ENCODE measurements around the gene STRN3. TPM values are rescaled to one million over a fixed set of nuclear protein-coding genes. Genes with fewer than 3 reads are reported as not detected.

STRN3 gene
- total RNA-seq, 3 donors from 2014 or later: 46.0 to 61.9 (median 46.3) TPM

DNA sequence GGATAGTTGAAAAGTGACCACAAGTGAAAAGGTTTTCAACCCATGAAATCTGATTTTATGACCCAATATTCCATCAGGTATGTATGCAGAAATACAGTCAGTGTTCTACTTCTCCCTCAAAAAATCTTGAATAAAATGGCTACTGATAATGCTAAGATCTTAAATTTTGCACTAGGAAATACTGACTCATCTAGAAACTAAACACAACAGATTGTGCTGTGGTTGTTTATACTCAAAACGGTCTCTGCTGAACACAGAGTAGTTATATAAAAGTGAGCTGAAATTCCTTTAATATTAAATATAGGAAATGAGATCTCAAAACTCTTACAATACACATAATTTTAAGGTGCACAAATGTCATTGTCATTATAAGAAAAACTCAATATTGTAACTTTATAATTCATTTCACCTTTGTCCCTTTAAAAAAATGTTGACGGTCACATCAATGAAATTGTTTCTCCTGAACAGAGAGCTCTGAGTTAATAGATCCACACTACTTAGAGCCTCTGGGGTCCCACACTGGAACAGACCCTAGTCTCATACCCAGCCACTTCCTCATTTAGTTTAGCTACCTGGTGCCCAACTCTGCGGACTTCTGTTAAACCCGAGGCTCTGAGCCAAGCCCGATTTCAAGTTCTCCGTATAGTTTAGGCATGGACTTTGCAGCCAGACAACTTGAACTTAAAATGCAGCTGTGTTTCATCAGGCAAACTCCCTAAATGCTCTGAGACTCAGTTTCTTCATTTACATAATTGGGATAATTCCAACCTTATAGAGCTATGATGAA lies 142.5 kb downstream of the STRN3 start:
- intact Hi-C loops (cut with DNase I, micrococcal nuclease): no loop called here
- no peaks in the 10 kb centered on the region for H3K36me3 ChIP-seq (ENCODE audit: low read depth)
- H3K9me3 ChIP-seq: no peaks in the 10 kb centered on the region
- TF ChIP-seq, protein P1, sequence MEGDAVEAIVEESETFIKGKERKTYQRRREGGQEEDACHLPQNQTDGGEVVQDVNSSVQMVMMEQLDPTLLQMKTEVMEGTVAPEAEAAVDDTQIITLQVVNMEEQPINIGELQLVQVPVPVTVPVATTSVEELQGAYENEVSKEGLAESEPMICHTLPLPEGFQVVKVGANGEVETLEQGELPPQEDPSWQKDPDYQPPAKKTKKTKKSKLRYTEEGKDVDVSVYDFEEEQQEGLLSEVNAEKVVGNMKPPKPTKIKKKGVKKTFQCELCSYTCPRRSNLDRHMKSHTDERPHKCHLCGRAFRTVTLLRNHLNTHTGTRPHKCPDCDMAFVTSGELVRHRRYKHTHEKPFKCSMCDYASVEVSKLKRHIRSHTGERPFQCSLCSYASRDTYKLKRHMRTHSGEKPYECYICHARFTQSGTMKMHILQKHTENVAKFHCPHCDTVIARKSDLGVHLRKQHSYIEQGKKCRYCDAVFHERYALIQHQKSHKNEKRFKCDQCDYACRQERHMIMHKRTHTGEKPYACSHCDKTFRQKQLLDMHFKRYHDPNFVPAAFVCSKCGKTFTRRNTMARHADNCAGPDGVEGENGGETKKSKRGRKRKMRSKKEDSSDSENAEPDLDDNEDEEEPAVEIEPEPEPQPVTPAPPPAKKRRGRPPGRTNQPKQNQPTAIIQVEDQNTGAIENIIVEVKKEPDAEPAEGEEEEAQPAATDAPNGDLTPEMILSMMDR (IDR thresholded peaks at IDR 0.05): no peak
- DNase-seq (no peak), ATAC-seq (no peak)
- H3K4me1 ChIP-seq (ENCODE audit: low read depth): no peaks in the 10 kb centered on the region
- no peak overlapping the region for H3K4me3 ChIP-seq

DNA sequence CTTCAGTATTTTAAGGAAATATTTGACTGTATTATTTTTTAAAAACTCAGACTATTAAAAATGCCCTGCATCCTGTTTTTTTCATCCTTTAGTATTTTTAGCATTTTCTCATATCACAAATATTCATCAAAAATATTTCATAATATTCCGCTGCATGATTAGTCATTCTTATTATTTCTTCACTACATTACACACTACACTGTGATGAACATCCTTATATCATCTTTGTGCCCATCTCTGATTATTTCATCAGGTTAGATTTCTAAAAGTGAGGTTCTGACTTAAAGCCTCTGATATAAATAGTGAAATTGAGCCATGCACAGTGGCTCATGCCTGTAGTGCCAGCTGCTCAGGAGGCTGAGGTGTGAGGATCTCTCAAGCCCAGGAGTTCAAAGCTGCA lies 143.7 kb downstream of the STRN3 start:
- no peak for ATAC-seq
- no peak for DNase-seq
- intact Hi-C loops (cut with DNase I, micrococcal nuclease): no loop called here
- no peak overlapping the region for H3K4me3 ChIP-seq
- no peaks in the 10 kb centered on the region for H3K36me3 ChIP-seq (ENCODE audit: low read depth)
- TF ChIP-seq, protein P1 (IDR thresholded peaks at IDR 0.05): no peak
- H3K9me3 ChIP-seq: no peaks in the 10 kb centered on the region
- H3K4me1 ChIP-seq (ENCODE audit: low read depth): no peaks in the 10 kb centered on the region

DNA sequence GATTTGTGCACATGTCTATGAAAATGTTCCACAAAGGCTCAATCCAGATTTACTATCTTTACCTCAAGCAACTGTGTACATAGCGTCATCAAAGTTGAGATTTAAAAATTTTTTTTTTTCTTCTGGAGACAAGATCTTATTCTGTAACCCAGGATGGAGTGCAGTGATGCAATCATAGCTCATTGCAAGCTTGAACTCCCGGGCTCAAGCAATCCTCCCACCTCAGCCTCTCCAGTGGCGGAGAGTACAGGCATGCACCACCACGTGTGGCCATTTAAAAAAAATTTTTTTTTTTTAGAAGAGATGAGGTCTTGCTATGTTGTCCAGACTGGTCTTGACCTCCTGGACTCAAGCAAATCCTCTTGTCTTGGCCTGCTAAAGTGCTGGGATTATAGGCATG lies 149.5 kb downstream of the STRN3 start:
- no peaks in the 10 kb centered on the region for H3K36me3 ChIP-seq (ENCODE audit: low read depth)
- TF ChIP-seq, protein P1 (IDR thresholded peaks at IDR 0.05): no peak
- intact Hi-C loops (cut with DNase I, micrococcal nuclease): no loop called here

DNA sequence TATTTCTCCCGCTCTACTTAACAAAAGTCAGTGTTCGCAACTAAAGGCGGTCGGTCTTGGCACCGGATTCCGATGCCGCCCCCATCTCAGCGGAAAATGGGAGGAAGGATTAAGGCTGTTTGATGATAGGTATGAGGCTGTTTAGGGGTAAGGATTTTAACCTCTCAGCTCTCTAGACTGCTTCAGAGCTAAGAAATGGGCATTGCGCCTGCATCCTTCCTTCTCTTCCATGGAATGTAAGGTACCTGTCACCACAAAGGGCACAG lies 150.5 kb downstream of the STRN3 start:
- H3K36me3 ChIP-seq (ENCODE audit: low read depth): no peaks in the 10 kb centered on the region
- ATAC-seq: no peak
- intact Hi-C loops (cut with DNase I, micrococcal nuclease): no loop called here
- peaks cover 14% of the 10 kb centered on the region for H3K4me1 ChIP-seq (ENCODE audit: low read depth)
- TF ChIP-seq, protein P1 (IDR thresholded peaks at IDR 0.05): no peak
- H3K9me3 ChIP-seq: no peaks in the 10 kb centered on the region
- H3K4me3 ChIP-seq: no peak overlapping the region
- no peak for DNase-seq

More for the DNA sequence above, 149.5 kb downstream of the STRN3 start:
- no peak for DNase-seq
- Histone ChIP-seq H3K4me1 (ENCODE audit: low read depth) (peaks cover 14% of the 10 kb centered on the region), H3K9me3 (no peaks in the 10 kb centered on the region), H3K4me3 (no peak overlapping the region)
- no peak for ATAC-seq

DNA sequence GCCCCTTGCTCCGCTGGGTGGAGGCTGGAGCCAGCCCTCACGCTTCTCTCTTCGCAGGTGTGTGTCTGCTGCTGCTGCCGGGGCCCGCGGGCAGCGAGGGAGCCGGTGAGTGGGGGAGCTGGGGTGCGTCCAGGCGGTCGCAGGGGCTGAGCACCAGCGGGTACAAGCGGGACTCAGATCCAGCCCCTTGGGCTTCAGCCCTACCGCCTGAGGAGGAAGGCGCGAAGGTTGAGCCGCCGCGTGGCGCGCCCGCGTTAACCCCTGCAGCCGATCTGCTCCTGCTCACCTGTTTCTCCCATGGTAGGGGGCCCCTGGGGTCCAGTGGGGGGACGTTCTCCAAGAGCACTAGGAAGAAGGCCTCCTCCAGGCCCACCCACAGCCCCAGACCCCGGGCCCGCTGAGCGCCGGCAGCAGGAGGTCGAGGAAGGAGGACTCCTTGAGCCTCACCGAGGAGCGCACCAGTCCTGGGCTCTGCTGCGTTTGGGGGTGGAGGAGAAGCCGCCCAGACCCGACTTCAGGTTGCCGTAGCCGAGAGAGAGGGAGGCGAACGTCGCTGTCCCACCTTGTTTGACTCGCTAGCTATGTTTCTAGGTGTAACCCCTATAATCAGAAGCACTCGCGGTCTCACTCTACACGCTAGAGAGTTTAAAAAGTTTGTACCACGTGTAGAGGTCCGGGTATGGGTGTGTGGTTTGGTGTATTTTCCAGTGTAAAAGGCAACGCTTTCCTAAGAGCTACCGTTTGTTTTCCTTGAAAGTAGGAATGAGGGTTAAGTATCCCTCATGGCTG lies 151.0 kb downstream of the STRN3 start:
- TF ChIP-seq, protein P1 (IDR thresholded peaks at IDR 0.05): no peak
- intact Hi-C loops (cut with DNase I, micrococcal nuclease): no loop called here
- peak in 2 of 3 donors; percentile 28 to 50 for DNase-seq

More for the DNA sequence above, 151.0 kb downstream of the STRN3 start:
- ATAC-seq: peak; percentile 47
- no peaks in the 10 kb centered on the region for H3K36me3 ChIP-seq (ENCODE audit: low read depth)
- H3K9me3 ChIP-seq: no peaks in the 10 kb centered on the region
- no peak overlapping the region for H3K4me3 ChIP-seq
- H3K4me1 ChIP-seq (ENCODE audit: low read depth): peaks cover 14% of the 10 kb centered on the region

Measured in mucosa of descending colon (tissue), 3 donors.